Effector memory CD4-positive, alpha-beta T cell (primary cell): ENCODE data around the gene DHRS12.

ENCODE experiments used
- DNase-seq, 3 donors: peaks; one replicate each; pipeline ENCODE4 v3.0.0-alpha.2; 2020
- H3K27ac ChIP-seq: 2 replicates; pipeline ENCODE4 v1.7.0; 2013; ENCODE audit warnings: mild to moderate bottlenecking, low read length, moderate library complexity; ENCODE audit not compliant: insufficient read depth, poor library complexity, severe bottlenecking
- H3K27me3 ChIP-seq: replicated peaks from 2 replicates; pipeline ENCODE4 v1.7.0; 2013; ENCODE audit warnings: mild to moderate bottlenecking, low read length; ENCODE audit not compliant: insufficient read depth, control insufficient read depth, poor library complexity, severe bottlenecking
- H3K36me3 ChIP-seq: 2 replicates; pipeline ENCODE4 v1.7.0; 2013; ENCODE audit warnings: mild to moderate bottlenecking, low read length, moderate library complexity; ENCODE audit not compliant: control insufficient read depth, insufficient read depth
- H3K4me1 ChIP-seq: 2 replicates; pipeline ENCODE4 v1.7.0; 2013; ENCODE audit warnings: low read length, mild to moderate bottlenecking; ENCODE audit not compliant: control insufficient read depth, insufficient read depth, poor library complexity, severe bottlenecking
- H3K4me3 ChIP-seq: 2 replicates; pipeline ENCODE4 v1.7.0; 2013; ENCODE audit warnings: low read length, low read depth, mild to moderate bottlenecking; ENCODE audit not compliant: insufficient read depth, poor library complexity, severe bottlenecking
- H3K9me3 ChIP-seq: 2 replicates; pipeline ENCODE4 v1.7.0; 2013; ENCODE audit warnings: mild to moderate bottlenecking, low read length, moderate library complexity; ENCODE audit not compliant: control insufficient read depth

The DHRS12 gene

GRCh38 chr13:51723529-51723928 lies 80.4 kb downstream of the DHRS12 start:
- Histone ChIP-seq H3K27me3 (no peaks in the 10 kb centered on the region), H3K27ac (no peak overlapping the region), H3K36me3 (peaks cover 9% of the 10 kb centered on the region), H3K4me3 (no peak overlapping the region), H3K9me3 (no peaks in the 10 kb centered on the region), H3K4me1 (no peaks in the 10 kb centered on the region)
- no peak for DNase-seq

GRCh38 chr13:51721496-51721895 lies 82.5 kb downstream of the DHRS12 start:
- Histone ChIP-seq H3K4me3 (no peak overlapping the region), H3K27ac (no peak overlapping the region), H3K9me3 (no peaks in the 10 kb centered on the region), H3K27me3 (no peaks in the 10 kb centered on the region), H3K4me1 (no peaks in the 10 kb centered on the region), H3K36me3 (no peaks in the 10 kb centered on the region)
- DNase-seq = no peak

GRCh38 chr13:51719394-51719793 lies 84.6 kb downstream of the DHRS12 start:
- Histone ChIP-seq H3K9me3 (no peaks in the 10 kb centered on the region), H3K27ac (no peak overlapping the region), H3K27me3 (no peaks in the 10 kb centered on the region), H3K4me3 (no peak overlapping the region), H3K36me3 (no peaks in the 10 kb centered on the region), H3K4me1 (no peaks in the 10 kb centered on the region)
- no peak for DNase-seq
